Body of pancreas (tissue), 4 donors: ENCODE results near the gene DGLUCY.

Experiments
- POLR2A ChIP-seq, 3 donors: fragments of 450-650 bp; IDR thresholded peaks; one replicate each; pipeline ENCODE4 v1.6.1; 2016; ENCODE audit warnings: antibody characterized with exemption in 3 of 3, mild to moderate bottlenecking in 2 of 3
- TF ChIP-seq, protein P1 (sequence below), 7 experiments: fragments of 450-650 bp in 4 of 7; fragments of 200-600 bp in 3 of 7; sonication (generic) in 3 of 7; IDR thresholded peaks; one replicate each; pipeline ENCODE4 v1.5.1; 2016 to 2019; ENCODE audit warnings: antibody characterized with exemption in 7 of 7

DNA sequence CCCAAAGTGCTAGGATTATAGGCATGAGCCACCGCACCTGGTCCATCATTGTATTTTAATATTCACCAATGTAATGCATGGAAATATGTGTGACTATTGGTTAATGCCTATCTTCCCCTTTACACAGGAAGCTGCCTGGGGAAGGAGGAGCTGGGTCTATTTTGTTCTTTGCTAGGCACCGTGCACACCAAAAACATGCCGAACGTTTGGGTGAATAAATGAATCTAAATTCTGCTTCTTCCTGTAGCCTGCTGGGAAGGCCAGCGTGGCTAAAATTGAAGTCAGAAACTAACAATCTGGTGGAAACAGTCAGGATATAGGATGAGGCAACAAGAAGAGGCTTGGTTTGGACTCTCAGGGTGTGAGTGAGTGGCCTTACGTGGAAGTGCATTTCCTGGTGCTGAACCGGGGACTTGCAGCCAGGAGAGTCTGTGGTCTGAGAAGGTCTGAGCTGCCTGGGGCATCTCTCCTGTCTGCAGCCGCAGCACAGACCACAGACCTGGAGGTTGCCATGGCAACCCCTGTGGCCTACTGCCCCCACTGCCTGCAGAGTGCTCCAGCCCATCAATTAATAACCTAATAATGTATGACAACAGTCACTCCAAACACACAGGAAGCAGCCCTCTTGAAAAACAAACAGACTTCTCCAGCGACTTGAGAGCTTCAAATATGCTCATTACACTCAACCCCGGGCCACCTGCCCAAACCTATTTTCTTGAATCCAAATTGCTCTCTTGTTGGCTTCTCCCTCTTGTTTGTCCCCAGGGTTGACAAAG, 136.2 kb downstream of the DGLUCY start:
- TF ChIP-seq, protein P1, sequence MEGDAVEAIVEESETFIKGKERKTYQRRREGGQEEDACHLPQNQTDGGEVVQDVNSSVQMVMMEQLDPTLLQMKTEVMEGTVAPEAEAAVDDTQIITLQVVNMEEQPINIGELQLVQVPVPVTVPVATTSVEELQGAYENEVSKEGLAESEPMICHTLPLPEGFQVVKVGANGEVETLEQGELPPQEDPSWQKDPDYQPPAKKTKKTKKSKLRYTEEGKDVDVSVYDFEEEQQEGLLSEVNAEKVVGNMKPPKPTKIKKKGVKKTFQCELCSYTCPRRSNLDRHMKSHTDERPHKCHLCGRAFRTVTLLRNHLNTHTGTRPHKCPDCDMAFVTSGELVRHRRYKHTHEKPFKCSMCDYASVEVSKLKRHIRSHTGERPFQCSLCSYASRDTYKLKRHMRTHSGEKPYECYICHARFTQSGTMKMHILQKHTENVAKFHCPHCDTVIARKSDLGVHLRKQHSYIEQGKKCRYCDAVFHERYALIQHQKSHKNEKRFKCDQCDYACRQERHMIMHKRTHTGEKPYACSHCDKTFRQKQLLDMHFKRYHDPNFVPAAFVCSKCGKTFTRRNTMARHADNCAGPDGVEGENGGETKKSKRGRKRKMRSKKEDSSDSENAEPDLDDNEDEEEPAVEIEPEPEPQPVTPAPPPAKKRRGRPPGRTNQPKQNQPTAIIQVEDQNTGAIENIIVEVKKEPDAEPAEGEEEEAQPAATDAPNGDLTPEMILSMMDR (IDR thresholded peaks at IDR 0.05), result no peak
- no peak for TF ChIP-seq POLR2A (IDR thresholded peaks at IDR 0.05)
